HCT116 (cell line): Measurements from ENCODE around the gene KHSRP. TPM values are rescaled to one million over a fixed set of nuclear protein-coding genes. Genes with fewer than 3 reads are reported as not detected.

Experiments used
- ATAC-seq: fragments of 200-7000 bp; cut with Tn5 transposase; 2 replicates; pipeline ENCODE4 v1.9.1; 2020; ENCODE audit warnings: mild to moderate bottlenecking, moderate library complexity
- BruUV-seq: library from RNA; stranded (reverse); fragments of 400-500 nt; replicated peaks from 2 replicates; lab custom pipeline; 2021; lab: Mats Ljungman, UMichigan
- CTCF ChIA-PET: fragments of 300-600 bp; sonication (Branson Sonifier 250); formaldehyde crosslinking; loops from one replicate; lab custom pipeline; 2021; ENCODE audit warnings: antibody characterized with exemption; lab: Charles Lee
- POLR2A ChIA-PET: fragments of 300-600, 350-600 bp; sonication (Branson Sonifier 250); formaldehyde crosslinking; loops from one replicate; lab custom pipeline; 2021; ENCODE audit warnings: antibody characterized with exemption; lab: Charles Lee
- RAD21 ChIA-PET, 2 experiments: fragments of 300-600 bp; sonication (Branson Sonifier 250); formaldehyde crosslinking; loops; one replicate each; lab custom pipeline; 2023; ENCODE audit warnings: low total read pairs in 2 of 2; ENCODE audit not compliant: uncharacterized antibody in 2 of 2, unreplicated experiment in 2 of 2, low non-redundant PET in 1 of 2; lab: Charles Lee
- DNase-seq: peaks from one replicate; pipeline ENCODE4 v3.0.0-alpha.2; 2010; ENCODE audit warnings: low read depth, low spot score
- H2AFZ ChIP-seq: fragments of 200-600 bp; shearing (Covaris generic), sonication (generic); 2 replicates; pipeline ENCODE4 v1.6.1; 2017; ENCODE audit warnings: low read depth, mixed run types, mixed read lengths, antibody characterized with exemption, low read length; ENCODE audit not compliant: poor library complexity, severe bottlenecking
- H3K27ac ChIP-seq: 2 replicates; pipeline ENCODE4 v1.5.1; 2012; ENCODE audit warnings: low read depth, low read length
- H3K27me3 ChIP-seq: fragments of 200-600 bp; sonication (generic); 2 replicates; pipeline ENCODE4 v1.6.1; 2016; ENCODE audit warnings: mixed run types, low read length, mixed read lengths; ENCODE audit not compliant: insufficient read depth
- H3K36me3 ChIP-seq, 2 experiments: fragments of 200-500 bp in 1 of 2; fragments of 200-600 bp in 1 of 2; sonication (Bioruptor generic) in 1 of 2; sonication (generic) in 1 of 2; 2 replicates each; pipeline versions ENCODE4 v1.5.1 to v1.6.1; 2014 to 2016; ENCODE audit warnings: low read length in 2 of 2, inconsistent platforms in 1 of 2, mixed read lengths in 1 of 2, mixed run types in 1 of 2; ENCODE audit not compliant: insufficient read depth in 2 of 2, control insufficient read depth in 1 of 2
- H3K4me1 ChIP-seq, 2 experiments: fragments of 200-600 bp in 1 of 2; sonication (generic) in 1 of 2; 2 replicates each; pipeline versions ENCODE4 v1.5.1 to v1.6.1; 2012 to 2017; ENCODE audit warnings: low read length in 2 of 2, inconsistent platforms in 1 of 2, mild to moderate bottlenecking in 1 of 2, mixed read lengths in 1 of 2, mixed run types in 1 of 2, moderate library complexity in 1 of 2; ENCODE audit not compliant: insufficient read depth in 2 of 2, control insufficient read depth in 1 of 2
- H3K4me2 ChIP-seq: fragments of 200-600 bp; sonication (generic); 2 replicates; pipeline ENCODE4 v1.6.1; 2017; ENCODE audit warnings: mixed run types, low read length, mixed read lengths
- H3K4me3 ChIP-seq, 2 experiments: fragments of 200-600 bp in 1 of 2; sonication (generic) in 1 of 2; replicated peaks in 1 of 2; 2 replicates each; pipeline ENCODE4 v1.5.1; 2011 to 2016; ENCODE audit warnings: low read length in 2 of 2, control low read depth in 1 of 2, low read depth in 1 of 2, mild to moderate bottlenecking in 1 of 2, mixed read lengths in 1 of 2, mixed run types in 1 of 2
- H3K79me2 ChIP-seq: fragments of 200-600 bp; sonication (generic); 2 replicates; pipeline ENCODE4 v1.6.1; 2017; ENCODE audit warnings: mild to moderate bottlenecking, mixed run types, low read length, moderate library complexity, mixed read lengths; ENCODE audit not compliant: insufficient read depth
- H3K9ac ChIP-seq: fragments of 200-600 bp; sonication (generic); 2 replicates; pipeline ENCODE4 v1.6.1; 2016; ENCODE audit warnings: low read length, mixed read lengths
- H3K9me2 ChIP-seq: fragments of 200-600 bp; sonication (generic), shearing (Covaris generic); 2 replicates; pipeline ENCODE4 v1.6.1; 2017; ENCODE audit warnings: mixed run types, mild to moderate bottlenecking, moderate library complexity; ENCODE audit not compliant: insufficient read depth
- H3K9me3 ChIP-seq, 2 experiments: fragments of 200-500 bp in 1 of 2; fragments of 200-600 bp in 1 of 2; sonication (Bioruptor generic) in 1 of 2; sonication (generic) in 1 of 2; 2 replicates each; pipeline ENCODE4 v1.6.1; 2014 to 2017; ENCODE audit warnings: low read length in 2 of 2, mixed read lengths in 2 of 2, inconsistent platforms in 1 of 2, low read depth in 1 of 2, mild to moderate bottlenecking in 1 of 2, mixed run types in 1 of 2, moderate library complexity in 1 of 2; ENCODE audit not compliant: control insufficient read depth in 1 of 2, insufficient read depth in 1 of 2
- H4K20me1 ChIP-seq: fragments of 200-600 bp; sonication (generic), shearing (Covaris generic); 2 replicates; pipeline ENCODE4 v1.6.1; 2017; ENCODE audit warnings: mixed run types, mild to moderate bottlenecking, moderate library complexity; ENCODE audit not compliant: insufficient read depth
- CBX3 ChIP-seq: IDR thresholded peaks from 2 replicates; pipeline ENCODE4 v1.6.1; 2012; ENCODE audit warnings: low read depth
- EZH2phosphoT487 ChIP-seq: fragments of 200-600 bp; IDR thresholded peaks from 2 replicates; pipeline ENCODE4 v1.6.1; 2018; ENCODE audit warnings: antibody characterized with exemption, borderline replicate concordance
- POLR2AphosphoS5 ChIP-seq: IDR thresholded peaks from 2 replicates; pipeline ENCODE4 v1.6.1; 2011; ENCODE audit warnings: mild to moderate bottlenecking, low read depth, low read length, moderate library complexity
- SIN3A ChIP-seq: IDR thresholded peaks from 2 replicates; pipeline ENCODE4 v1.6.1; 2012; ENCODE audit warnings: low read depth
- TCF7L2 ChIP-seq: IDR thresholded peaks from 2 replicates; pipeline ENCODE4 v1.7.0; 2011; ENCODE audit warnings: borderline replicate concordance, inconsistent platforms; ENCODE audit not compliant: insufficient read depth, insufficient read length; ENCODE audit errors: extremely low read depth
- YY1 ChIP-seq: IDR thresholded peaks from 2 replicates; pipeline ENCODE4 v1.6.1; 2011; ENCODE audit warnings: low read length, low read depth, moderate library complexity, mild to moderate bottlenecking; ENCODE audit not compliant: insufficient replicate concordance; ENCODE audit errors: extremely low read depth
- intact Hi-C: fragments of 100-400 bp; cut with micrococcal nuclease; formaldehyde crosslinking; loops from 2 replicates; pipeline ENCODE4 v1.10.0; 2022
- total RNA-seq: library from RNA; stranded (reverse); gene quantifications from one replicate; pipeline ENCODE4 v1.2.1, GENCODE V29; 2021; ENCODE audit not compliant: unreplicated experiment

Gene KHSRP
- total RNA-seq, 1 experiment from 2014 or later: 553 TPM

DNA sequence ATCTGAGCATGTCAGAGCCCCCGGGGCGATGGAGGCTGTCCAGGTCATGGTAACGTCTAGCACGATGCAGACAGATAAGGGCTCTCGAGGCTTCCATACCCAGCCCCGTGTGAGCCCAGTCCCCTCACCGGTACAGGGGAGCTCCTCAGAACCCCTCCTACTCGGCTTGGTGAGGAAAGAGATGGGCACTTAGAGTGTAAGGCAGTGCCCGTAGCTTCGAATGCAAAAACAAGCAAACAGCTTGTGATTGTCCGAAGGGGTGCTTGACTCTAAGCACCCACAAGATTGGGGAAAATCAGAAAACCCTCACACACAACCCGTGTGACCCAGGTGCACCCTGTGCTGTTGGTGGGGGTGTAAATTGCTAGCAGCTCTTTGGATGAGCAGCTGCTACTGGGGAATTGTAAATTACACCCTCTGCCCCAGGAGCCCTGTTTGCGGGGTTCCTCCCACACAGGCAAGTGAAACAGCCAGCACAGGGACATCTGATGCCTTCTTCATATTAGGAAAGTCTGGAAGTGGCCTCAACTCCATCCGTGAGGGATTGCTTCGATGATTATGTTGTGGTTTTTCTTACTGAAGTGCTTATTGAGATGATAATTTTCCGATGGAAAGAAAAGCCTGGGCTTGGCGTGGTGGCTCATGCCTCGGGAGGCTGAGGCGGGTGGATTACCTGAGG is 48.0 kb downstream of the KHSRP start:
- no TSS peak for BruUV-seq
- peaks cover 5 to 16% of the 10 kb centered on the region in 2 experiments; a peak in 3 of 4 replicates for H3K4me1 ChIP-seq
- H3K4me2 ChIP-seq: no peak overlapping the region
- intact Hi-C loops: no loop called here
- no peak overlapping the region for H2AFZ ChIP-seq
- ATAC-seq (no peak), DNase-seq (no peak)
- H3K27ac ChIP-seq: no peak overlapping the region
- H4K20me1 ChIP-seq: no peaks in the 10 kb centered on the region
- H3K9me3 ChIP-seq: no peaks in the 10 kb centered on the region
- POLR2A ChIA-PET: no interaction called here
- RAD21 ChIA-PET: no interaction called here
- H3K9me2 ChIP-seq: no peaks in the 10 kb centered on the region
- CTCF ChIA-PET: no interaction called here
- TF ChIP-seq POLR2AphosphoS5: peak; percentile 28; the same call in 1 of the 2 replicates
- TF ChIP-seq CBX3: no peak
- H3K27me3 ChIP-seq: no peaks in the 10 kb centered on the region
- H3K36me3 ChIP-seq: peaks cover 11 to 13% of the 10 kb centered on the region in 2 experiments; a peak in 2 of 4 replicates
- no peak overlapping the region for H3K4me3 ChIP-seq
- H3K9ac ChIP-seq: no peak overlapping the region
- H3K79me2 ChIP-seq: no peaks in the 10 kb centered on the region

DNA sequence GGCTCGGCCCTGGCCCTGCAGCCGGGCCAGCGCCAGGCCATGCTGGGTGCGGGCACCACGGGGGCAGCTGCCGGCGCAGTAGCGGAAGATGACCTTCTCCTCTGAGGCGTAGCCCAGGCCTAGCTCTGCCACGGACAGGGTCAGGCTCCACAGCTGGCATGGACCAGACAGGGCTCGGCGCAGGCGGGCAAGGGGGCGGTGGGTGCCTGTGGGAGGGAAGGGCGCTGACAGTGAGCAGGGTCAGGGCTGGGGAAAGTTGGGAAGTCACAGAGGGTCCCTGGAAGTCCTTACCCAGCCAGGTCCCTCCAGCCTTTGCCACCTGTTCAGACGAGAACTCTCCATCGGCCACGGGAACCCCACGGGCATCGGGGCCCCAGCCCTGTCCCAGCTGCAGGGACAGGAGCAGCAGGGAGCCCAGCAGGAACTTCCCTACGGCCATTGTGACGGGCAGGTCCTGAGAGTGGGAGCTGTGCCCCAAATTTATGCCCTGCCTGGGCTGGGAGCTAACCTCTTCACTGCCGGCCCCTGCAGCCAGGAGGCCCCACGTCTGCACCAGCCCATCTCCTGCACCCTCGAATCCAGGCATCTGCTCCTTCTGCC is 49.1 kb downstream of the KHSRP start, which contains the start of gene PSPN:
Gene PSPN (minus strand): TSS at position 523 of the 600 bp plus-strand sequence. CDS start 84 bp downstream, at position 439.
- H3K36me3 ChIP-seq: peaks cover 9% of the 10 kb centered on the region in 2 experiments; a peak in 2 of 4 replicates
- no peaks in the 10 kb centered on the region for H3K9me3 ChIP-seq
- TF ChIP-seq EZH2phosphoT487: no peak
- no peak for TF ChIP-seq SIN3A
- no peak for TF ChIP-seq CBX3
- no peak for TF ChIP-seq YY1
- TF ChIP-seq TCF7L2: no peak
- TF ChIP-seq POLR2AphosphoS5: no peak
- no peak within 1 kb of the TSS for H3K4me3 ChIP-seq
- no peak within 1 kb of the TSS for H3K4me2 ChIP-seq
- ChIA-PET CTCF (no interaction called here), RAD21 (no interaction called here), POLR2A (no interaction called here)
- no peak within 1 kb of the TSS for H3K27ac ChIP-seq
- peaks cover 5 to 16% of the 10 kb centered on the region in 2 experiments; a peak in 3 of 4 replicates for H3K4me1 ChIP-seq
- no peak for DNase-seq
- no peaks in the 10 kb centered on the region for H3K27me3 ChIP-seq
- intact Hi-C loops: no loop called here
- H4K20me1 ChIP-seq: no peaks in the 10 kb centered on the region
- H3K9me2 ChIP-seq: no peaks in the 10 kb centered on the region
- no peaks in the 10 kb centered on the region for H3K79me2 ChIP-seq
- ATAC-seq: no peak
- no peak within 1 kb of the TSS for H2AFZ ChIP-seq
- H3K9ac ChIP-seq: no peak within 1 kb of the TSS
- BruUV-seq: no TSS peak
